Activated CD8-positive, alpha-beta memory T cell treated with anti-CD3 and anti-CD28 coated beads, Interleukin-2, amount 50 U/mL, for 1 hour (primary cell): Measurements from ENCODE around the gene IRAK1.
A peak's percentile ranks its signal among the peaks of the same experiment; 100 is the strongest.

Source experiments
- DNase-seq: peaks from one replicate; pipeline ENCODE4 v3.0.0-alpha.2; 2020; ENCODE audit errors: extremely low read depth

IRAK1 gene

DNA sequence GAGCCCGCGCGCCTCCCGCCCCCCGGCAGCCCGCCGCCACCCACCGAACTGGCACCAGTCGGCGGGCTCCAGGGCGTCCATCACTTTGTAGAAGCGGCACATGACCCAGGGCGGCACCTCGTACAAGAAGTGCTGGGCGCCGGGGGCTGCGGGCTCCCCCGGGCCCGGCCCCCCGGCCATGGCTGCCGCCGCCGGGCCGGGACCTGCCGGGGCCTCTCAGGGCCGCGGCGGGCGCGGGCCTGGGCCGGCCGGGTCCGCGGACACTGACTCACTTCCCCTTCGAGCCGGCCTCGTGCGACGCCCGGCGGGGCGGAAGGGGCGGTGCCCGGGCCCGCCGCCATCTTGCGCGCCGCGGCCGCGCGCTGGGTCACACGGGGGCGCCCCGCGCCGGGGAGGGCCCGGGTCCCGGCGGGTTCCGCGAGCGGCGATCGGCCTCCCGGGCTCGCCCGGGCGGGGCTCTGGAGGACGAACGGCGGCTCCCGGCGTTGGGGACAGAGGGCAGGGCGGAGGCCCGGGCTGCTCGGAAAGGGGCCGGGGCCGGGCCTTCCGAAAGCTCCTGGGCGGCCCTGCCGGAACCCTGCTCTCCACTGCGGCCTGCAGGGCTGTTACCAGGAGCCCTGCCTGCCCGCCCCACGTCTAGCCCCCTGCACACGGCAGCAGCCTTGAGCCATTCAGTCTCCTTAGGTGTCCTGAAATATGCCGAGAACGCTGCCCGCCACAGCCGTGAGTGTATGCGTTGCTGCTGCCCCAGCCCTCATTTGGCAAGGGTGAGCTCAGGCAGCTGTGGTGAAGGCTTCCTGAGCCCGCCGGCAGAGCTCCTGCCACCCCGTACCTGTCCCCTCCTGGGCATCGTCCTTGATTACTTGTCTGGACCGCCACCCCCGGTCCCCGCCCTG, at the start of gene IRAK1:
IRAK1 (minus strand) TSS at position 270 of the 896 bp plus-strand sequence; CDS start at position 180, 90 bp downstream.
- DNase-seq, result no peak

DNA sequence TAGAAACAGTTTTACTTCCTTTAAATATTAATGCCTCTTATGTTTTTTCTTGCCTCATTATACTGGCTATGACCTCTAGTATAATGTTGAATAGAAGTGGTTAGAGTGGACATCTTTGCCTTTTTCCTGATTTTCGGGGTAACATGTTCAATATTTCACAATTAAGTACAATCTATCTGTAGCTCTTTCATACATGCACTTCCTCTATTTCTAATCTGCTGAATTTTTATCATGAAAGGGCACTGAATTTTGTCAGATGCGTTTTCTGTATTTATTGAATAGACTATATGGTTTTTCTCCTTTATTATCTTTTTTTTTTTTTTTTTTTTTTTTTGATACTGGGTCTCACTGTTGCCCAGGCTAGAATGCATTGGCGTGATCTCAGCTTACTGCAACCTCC, 48.9 kb upstream of the IRAK1 start:
- no peak for DNase-seq

- no peak for DNase-seq
Observed at GRCh38 chrX:154064637-154065435, 45.1 kb upstream of the IRAK1 start.

- no peak for DNase-seq
Observed at GRCh38 chrX:154063234-154063633, 43.5 kb upstream of the IRAK1 start.

- no peak for DNase-seq
Observed at GRCh38 chrX:154061801-154062200, 42.1 kb upstream of the IRAK1 start.

DNA sequence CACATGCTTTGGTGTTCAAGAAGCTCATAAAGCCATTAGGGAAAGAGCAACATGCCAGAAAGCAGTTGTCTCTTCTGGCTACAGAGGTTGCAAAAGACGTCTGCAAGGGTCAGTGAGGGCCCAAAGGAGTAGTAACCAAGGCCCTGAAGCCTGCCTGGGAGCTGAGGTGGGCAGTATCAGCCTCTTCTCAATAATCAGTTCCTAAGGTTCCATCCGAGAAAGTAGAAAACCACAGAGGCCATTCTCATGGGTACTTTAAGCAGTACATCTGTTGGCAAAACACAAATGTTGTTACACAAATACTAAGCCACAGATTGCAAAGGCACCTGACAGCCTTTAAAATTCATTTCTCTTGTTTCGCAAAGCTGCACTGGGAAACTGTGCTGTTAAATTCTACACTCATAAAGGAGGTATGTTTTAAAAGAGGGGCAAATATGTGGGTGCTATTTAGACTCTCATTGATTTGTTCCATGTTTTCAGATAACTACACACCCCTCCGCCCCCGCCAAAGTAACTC, 40.1 kb upstream of the IRAK1 start:
- DNase-seq, result no peak

DNA sequence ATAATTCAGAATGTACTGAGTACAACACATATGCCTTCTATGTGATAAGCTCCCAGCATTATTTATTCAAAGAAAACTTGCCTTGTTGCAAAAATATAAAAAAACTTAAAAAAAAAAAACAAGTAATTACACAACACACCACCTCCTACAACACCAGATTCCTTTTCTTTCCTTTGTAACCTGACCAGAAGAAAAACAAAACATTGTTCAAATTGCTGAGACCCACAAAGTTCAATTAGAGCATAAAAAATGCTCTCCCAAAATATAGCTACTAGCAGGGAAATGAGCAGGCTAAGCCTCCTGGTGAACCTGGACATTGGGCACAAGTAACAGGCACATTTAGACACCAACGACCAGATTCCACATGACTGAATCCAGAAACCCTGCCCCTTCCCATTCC, 39.5 kb upstream of the IRAK1 start:
- DNase-seq, result no peak

- no peak for DNase-seq
Observed at GRCh38 chrX:154058214-154058997, 38.7 kb upstream of the IRAK1 start.

GRCh38 chrX:154057791-154058190, 38.1 kb upstream of the IRAK1 start:
- DNase-seq, result no peak

DNA sequence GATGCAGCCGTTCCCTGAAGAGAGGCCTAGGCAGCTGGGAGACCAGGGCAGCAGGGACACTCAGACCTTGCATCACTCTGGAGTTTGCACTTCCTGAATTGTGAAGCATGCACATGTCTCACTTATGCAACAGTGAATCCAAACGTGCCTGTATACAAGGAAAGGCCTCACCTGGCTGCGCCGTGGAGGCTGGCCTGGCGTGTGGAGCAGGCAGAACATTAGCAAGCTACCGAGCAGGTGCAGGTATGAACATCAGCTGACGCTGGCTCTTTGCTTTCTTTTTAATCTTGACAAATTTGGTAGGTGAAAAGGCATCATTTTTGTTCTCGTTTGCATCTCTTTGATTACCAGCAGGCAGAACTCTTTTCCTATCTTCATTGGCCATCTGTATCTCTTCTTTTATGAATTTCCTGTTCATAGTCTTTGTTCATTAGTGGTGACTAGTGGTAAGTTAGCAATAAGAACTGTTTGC, 37.1 kb upstream of the IRAK1 start:
- DNase-seq, result no peak

GRCh38 chrX:154051201-154051810, 31.6 kb upstream of the IRAK1 start:
- DNase-seq, result peak; percentile 25

- DNase-seq, result no peak
Observed at GRCh38 chrX:154050113-154050495, 30.4 kb upstream of the IRAK1 start.

GRCh38 chrX:154049209-154050112, 29.8 kb upstream of the IRAK1 start:
- no peak for DNase-seq

DNA sequence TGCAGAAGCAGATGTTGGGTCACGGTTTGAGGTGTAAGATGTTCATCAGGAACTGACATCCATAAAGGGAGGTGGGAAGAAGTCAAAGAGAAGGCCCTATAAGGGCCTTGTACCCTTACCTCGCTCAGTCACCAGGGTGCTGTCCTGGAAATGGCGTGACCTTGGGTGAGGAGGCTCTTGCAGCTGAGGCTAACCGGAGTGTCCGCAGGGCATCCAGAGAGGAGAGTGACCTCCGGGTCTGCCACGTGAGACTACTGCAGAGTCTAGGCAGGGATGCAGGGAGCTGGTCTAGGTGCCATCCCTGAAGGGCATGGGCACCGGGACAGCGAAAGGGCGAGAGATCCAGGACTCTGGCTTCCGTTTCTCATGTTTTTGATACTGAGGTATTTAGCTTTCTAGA, 28.7 kb upstream of the IRAK1 start:
- DNase-seq, result no peak

- no peak for DNase-seq
Observed at GRCh38 chrX:154046940-154047610, 27.4 kb upstream of the IRAK1 start.

- DNase-seq, result no peak
Observed at GRCh38 chrX:154046031-154046781, 26.5 kb upstream of the IRAK1 start.

- no peak for DNase-seq
Observed at GRCh38 chrX:154044091-154044490, 24.4 kb upstream of the IRAK1 start.

GRCh38 chrX:154043003-154043763, 23.5 kb upstream of the IRAK1 start:
- DNase-seq, result no peak
